H9 (cell line): Measurements from ENCODE around the gene BRAF. TPM values are rescaled to one million over a fixed set of nuclear protein-coding genes. Genes with fewer than 3 reads are reported as not detected.

Experiments used
- DNase-seq: peaks from one replicate; pipeline ENCODE4 v3.0.0-alpha.2; 2017
- H2AFZ ChIP-seq: one replicate; pipeline ENCODE4 v1.6.1; 2013; ENCODE audit warnings: mild to moderate bottlenecking, low read length, control low read depth, moderate library complexity
- H2AK5ac ChIP-seq: 2 replicates; pipeline ENCODE4 v1.6.1; 2013; ENCODE audit warnings: low read length, control low read depth, mixed read lengths; ENCODE audit not compliant: insufficient read length
- H2BK120ac ChIP-seq: one replicate; pipeline ENCODE4 v1.6.1; 2013; ENCODE audit warnings: low read depth, mild to moderate bottlenecking, low read length, control low read depth, inconsistent platforms; ENCODE audit not compliant: poor library complexity, severe bottlenecking
- H2BK12ac ChIP-seq: 2 replicates; pipeline ENCODE4 v1.6.1; 2013; ENCODE audit warnings: low read length, control low read depth, mixed read lengths, low read depth; ENCODE audit not compliant: insufficient read length
- H2BK15ac ChIP-seq: 2 replicates; pipeline ENCODE4 v1.6.1; 2013; ENCODE audit warnings: low read depth, low read length, control low read depth
- H2BK20ac ChIP-seq: one replicate; pipeline ENCODE4 v1.6.1; 2013; ENCODE audit warnings: low read depth, mild to moderate bottlenecking, low read length, control low read depth, inconsistent platforms; ENCODE audit not compliant: poor library complexity, severe bottlenecking
- H2BK5ac ChIP-seq: 2 replicates; pipeline ENCODE4 v1.6.1; 2013; ENCODE audit warnings: low read length, control low read depth, mixed read lengths; ENCODE audit not compliant: insufficient read length
- H3K14ac ChIP-seq: 2 replicates; pipeline ENCODE4 v1.6.1; 2013; ENCODE audit warnings: low read length, control low read depth; ENCODE audit not compliant: insufficient read depth
- H3K18ac ChIP-seq: 2 replicates; pipeline ENCODE4 v1.6.1; 2013; ENCODE audit warnings: low read depth, mild to moderate bottlenecking, mixed read lengths, low read length, control low read depth; ENCODE audit not compliant: insufficient read length
- H3K23ac ChIP-seq: 2 replicates; pipeline ENCODE4 v1.6.1; 2013; ENCODE audit warnings: low read length, control low read depth, mixed read lengths, low read depth; ENCODE audit not compliant: insufficient read length
- H3K23me2 ChIP-seq: 2 replicates; pipeline ENCODE4 v1.6.1; 2013; ENCODE audit warnings: low read depth, mild to moderate bottlenecking, mixed read lengths, low read length, control low read depth; ENCODE audit not compliant: insufficient read length, poor library complexity, severe bottlenecking
- H3K27ac ChIP-seq: 2 replicates; pipeline ENCODE4 v1.5.1; 2013; ENCODE audit warnings: low read length, control low read depth, mixed read lengths, low read depth; ENCODE audit not compliant: insufficient read length
- H3K27me3 ChIP-seq: 2 replicates; pipeline ENCODE4 v1.6.1; 2013; ENCODE audit warnings: low read length, control low read depth, inconsistent platforms; ENCODE audit not compliant: insufficient read depth
- H3K4ac ChIP-seq: 2 replicates; pipeline ENCODE4 v1.6.1; 2013; ENCODE audit warnings: low read depth, mild to moderate bottlenecking, control low read depth, inconsistent platforms, low read length, moderate library complexity
- H3K4me1 ChIP-seq: 2 replicates; pipeline ENCODE4 v1.6.1; 2013; ENCODE audit warnings: low read length, control low read depth, inconsistent platforms; ENCODE audit not compliant: insufficient read depth
- H3K4me2 ChIP-seq: 2 replicates; pipeline ENCODE4 v1.6.1; 2013; ENCODE audit warnings: low read length, control low read depth, mixed read lengths; ENCODE audit not compliant: insufficient read length, insufficient read depth
- H3K56ac ChIP-seq: 2 replicates; pipeline ENCODE4 v1.6.1; 2013; ENCODE audit warnings: low read depth, mild to moderate bottlenecking, mixed read lengths, low read length, control low read depth; ENCODE audit not compliant: insufficient read length
- H3K79me1 ChIP-seq: 2 replicates; pipeline ENCODE4 v1.6.1; 2013; ENCODE audit warnings: low read depth, mild to moderate bottlenecking, moderate library complexity, low read length, control low read depth, inconsistent platforms; ENCODE audit not compliant: insufficient read depth, poor library complexity, severe bottlenecking
- H3K79me2 ChIP-seq: 2 replicates; pipeline ENCODE4 v1.6.1; 2013; ENCODE audit warnings: low read length, control low read depth, inconsistent platforms; ENCODE audit not compliant: insufficient read depth
- H3K9ac ChIP-seq: 2 replicates; pipeline ENCODE4 v1.6.1; 2013; ENCODE audit warnings: low read length, control low read depth, mixed read lengths; ENCODE audit not compliant: insufficient read length; ENCODE audit errors: extremely low read depth
- H3K9me3 ChIP-seq: one replicate; pipeline ENCODE4 v1.6.1; 2013; ENCODE audit warnings: low read depth, low read length, inconsistent platforms; ENCODE audit not compliant: control insufficient read depth
- H3T11ph ChIP-seq: one replicate; pipeline ENCODE4 v1.6.1; 2013; ENCODE audit warnings: mild to moderate bottlenecking, low read length, control low read depth, inconsistent platforms
- H4K20me1 ChIP-seq: one replicate; pipeline ENCODE4 v1.6.1; 2013; ENCODE audit not compliant: control insufficient read depth, insufficient read length, insufficient read depth
- H4K5ac ChIP-seq: 2 replicates; pipeline ENCODE4 v1.6.1; 2013; ENCODE audit warnings: low read depth, mild to moderate bottlenecking, mixed read lengths, low read length, control low read depth; ENCODE audit not compliant: insufficient read length
- H4K8ac ChIP-seq: replicated peaks from 2 replicates; pipeline ENCODE4 v1.6.1; 2013; ENCODE audit warnings: low read length, control low read depth, mixed read lengths, low read depth; ENCODE audit not compliant: insufficient read length
- H4K91ac ChIP-seq: 2 replicates; pipeline ENCODE4 v1.6.1; 2013; ENCODE audit warnings: low read depth, mild to moderate bottlenecking, moderate library complexity, mixed read lengths, low read length, control low read depth; ENCODE audit not compliant: insufficient read length
- H3K27ac Mint-ChIP-seq, 3 experiments: 2 replicates in 2 of 3; 3 replicates in 1 of 3; pipeline ENCODE4 v1.8.0; 2020 to 2021; ENCODE audit warnings: mixed read lengths in 3 of 3, mild to moderate bottlenecking in 1 of 3, moderate library complexity in 1 of 3
- H3K27me3 Mint-ChIP-seq: 2 replicates; pipeline ENCODE4 v1.8.0; 2021; ENCODE audit warnings: low read depth, mild to moderate bottlenecking, moderate library complexity, mixed read lengths
- H3K36me3 Mint-ChIP-seq, 3 experiments: 2 replicates in 2 of 3; 3 replicates in 1 of 3; pipeline ENCODE4 v1.8.0; 2020 to 2021; ENCODE audit warnings: low read depth in 3 of 3, mixed read lengths in 3 of 3; ENCODE audit not compliant: insufficient read depth in 1 of 3
- H3K4me1 Mint-ChIP-seq, 2 experiments: 2 replicates each; pipeline ENCODE4 v1.8.0; 2020; ENCODE audit warnings: mixed read lengths in 2 of 2
- H3K4me3 Mint-ChIP-seq, 2 experiments: 2 replicates in 1 of 2; 3 replicates in 1 of 2; pipeline ENCODE4 v1.8.0; 2020 to 2021; ENCODE audit warnings: mild to moderate bottlenecking in 2 of 2, mixed read lengths in 2 of 2, moderate library complexity in 1 of 2
- H3K9me3 Mint-ChIP-seq, 2 experiments: 2 replicates in 1 of 2; 3 replicates in 1 of 2; pipeline ENCODE4 v1.8.0; 2020; ENCODE audit warnings: mild to moderate bottlenecking in 2 of 2, mixed read lengths in 2 of 2, moderate library complexity in 1 of 2
- WGBS: extraction: QIAGEN DNeasy Blood & Tissue Kit; methylation state at CpG from one replicate; pipeline ENCODE4 v1.1.7; 2013; ENCODE audit warnings: missing lambda C conversion rate, low lambda C conversion rate, mixed read lengths; ENCODE audit not compliant: insufficient read length; ENCODE audit errors: extremely low coverage; 5-methylcytosine and 5-hydroxymethylcytosine counted together
- total RNA-seq: library from RNA; stranded (reverse); gene quantifications from 2 replicates; pipeline ENCODE4 v1.2.1, GENCODE V29; 2021
- TF ChIP-seq, protein P1 (sequence below): fragments of 200-600 bp; sonication (generic); conservative IDR thresholded peaks from 3 replicates; pipeline ENCODE4 v1.8.0; 2021; ENCODE audit warnings: antibody characterized with exemption, mild to moderate bottlenecking

The BRAF gene
- total RNA-seq, 1 experiment from 2014 or later, result 32.9 TPM

DNA sequence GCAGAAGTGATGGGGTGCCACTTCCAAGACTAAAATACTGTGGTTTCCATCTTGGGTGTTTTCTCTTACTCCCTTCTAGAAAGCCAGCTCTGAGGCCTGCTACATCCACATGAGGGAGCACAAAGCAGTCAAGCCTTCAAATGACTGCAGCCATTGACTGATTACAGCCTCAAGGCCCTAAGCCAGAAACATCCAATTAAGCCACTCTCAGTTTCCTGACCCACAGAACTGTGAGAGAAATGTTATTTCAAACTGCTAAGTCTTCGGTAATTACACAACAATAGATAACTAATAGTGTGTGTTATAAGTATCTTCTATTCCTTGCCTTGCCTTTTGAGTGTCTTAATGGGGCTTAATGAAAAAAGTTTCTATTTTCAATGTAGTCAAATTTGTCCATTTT is 24.8 kb downstream of the BRAF start:
- H3K27ac Mint-ChIP-seq, result no peak overlapping the region; a peak in 1 of 7 replicates
- no peak overlapping the region for H2BK5ac ChIP-seq
- WGBS, result no CpG with 5 or more reads among the region's 1 CpG
- peaks cover 11 to 16% (median 12%) of the 10 kb centered on the region in 3 experiments; a peak in 6 of 7 replicates for H3K36me3 Mint-ChIP-seq
- H3T11ph ChIP-seq, result no peak overlapping the region
- H4K20me1 ChIP-seq, result no peaks in the 10 kb centered on the region
- no peak overlapping the region for H3K23ac ChIP-seq
- H3K14ac ChIP-seq, result no peak overlapping the region
- H4K5ac ChIP-seq, result no peak overlapping the region
- peaks cover 4% of the 10 kb centered on the region for H3K79me1 ChIP-seq
- H3K4ac ChIP-seq, result no peak overlapping the region
- H4K91ac ChIP-seq, result no peak overlapping the region
- no peak overlapping the region for H3K9ac ChIP-seq
- H3K79me2 ChIP-seq, result no peaks in the 10 kb centered on the region; the same call in 1 of the 2 replicates
- no peak overlapping the region for H3K56ac ChIP-seq
- DNase-seq, result no peak
- H3K27me3 ChIP-seq, result no peaks in the 10 kb centered on the region
- no peak overlapping the region for H3K18ac ChIP-seq
- no peak overlapping the region for H2AK5ac ChIP-seq
- H3K27me3 Mint-ChIP-seq, result no peaks in the 10 kb centered on the region
- H3K9me3 Mint-ChIP-seq, result peaks cover 11% of the 10 kb centered on the region in 2 experiments
- H3K4me1 ChIP-seq, result peaks cover 2% of the 10 kb centered on the region; the same call in 1 of the 2 replicates
- no peaks in the 10 kb centered on the region for H3K9me3 ChIP-seq
- no peak overlapping the region for H2BK120ac ChIP-seq
- H3K4me1 Mint-ChIP-seq, result peaks cover 18 to 20% of the 10 kb centered on the region in 2 experiments
- no peak overlapping the region for H3K27ac ChIP-seq
- H2BK20ac ChIP-seq, result no peak overlapping the region
- no peaks in the 10 kb centered on the region for H3K23me2 ChIP-seq
- no peak overlapping the region for H2BK15ac ChIP-seq
- peak overlapping the region in 1 of 2 experiments; percentile 24; a peak in 1 of 5 replicates for H3K4me3 Mint-ChIP-seq
- no peak overlapping the region for H2BK12ac ChIP-seq
- no peak overlapping the region for H4K8ac ChIP-seq
- no peak overlapping the region for H3K4me2 ChIP-seq
- H2AFZ ChIP-seq, result no peak overlapping the region
- TF ChIP-seq, protein P1, sequence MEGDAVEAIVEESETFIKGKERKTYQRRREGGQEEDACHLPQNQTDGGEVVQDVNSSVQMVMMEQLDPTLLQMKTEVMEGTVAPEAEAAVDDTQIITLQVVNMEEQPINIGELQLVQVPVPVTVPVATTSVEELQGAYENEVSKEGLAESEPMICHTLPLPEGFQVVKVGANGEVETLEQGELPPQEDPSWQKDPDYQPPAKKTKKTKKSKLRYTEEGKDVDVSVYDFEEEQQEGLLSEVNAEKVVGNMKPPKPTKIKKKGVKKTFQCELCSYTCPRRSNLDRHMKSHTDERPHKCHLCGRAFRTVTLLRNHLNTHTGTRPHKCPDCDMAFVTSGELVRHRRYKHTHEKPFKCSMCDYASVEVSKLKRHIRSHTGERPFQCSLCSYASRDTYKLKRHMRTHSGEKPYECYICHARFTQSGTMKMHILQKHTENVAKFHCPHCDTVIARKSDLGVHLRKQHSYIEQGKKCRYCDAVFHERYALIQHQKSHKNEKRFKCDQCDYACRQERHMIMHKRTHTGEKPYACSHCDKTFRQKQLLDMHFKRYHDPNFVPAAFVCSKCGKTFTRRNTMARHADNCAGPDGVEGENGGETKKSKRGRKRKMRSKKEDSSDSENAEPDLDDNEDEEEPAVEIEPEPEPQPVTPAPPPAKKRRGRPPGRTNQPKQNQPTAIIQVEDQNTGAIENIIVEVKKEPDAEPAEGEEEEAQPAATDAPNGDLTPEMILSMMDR, result no peak; the same call in 2 of the 3 replicates
